ENCODE measurements around the gene GKN2.

DNA sequence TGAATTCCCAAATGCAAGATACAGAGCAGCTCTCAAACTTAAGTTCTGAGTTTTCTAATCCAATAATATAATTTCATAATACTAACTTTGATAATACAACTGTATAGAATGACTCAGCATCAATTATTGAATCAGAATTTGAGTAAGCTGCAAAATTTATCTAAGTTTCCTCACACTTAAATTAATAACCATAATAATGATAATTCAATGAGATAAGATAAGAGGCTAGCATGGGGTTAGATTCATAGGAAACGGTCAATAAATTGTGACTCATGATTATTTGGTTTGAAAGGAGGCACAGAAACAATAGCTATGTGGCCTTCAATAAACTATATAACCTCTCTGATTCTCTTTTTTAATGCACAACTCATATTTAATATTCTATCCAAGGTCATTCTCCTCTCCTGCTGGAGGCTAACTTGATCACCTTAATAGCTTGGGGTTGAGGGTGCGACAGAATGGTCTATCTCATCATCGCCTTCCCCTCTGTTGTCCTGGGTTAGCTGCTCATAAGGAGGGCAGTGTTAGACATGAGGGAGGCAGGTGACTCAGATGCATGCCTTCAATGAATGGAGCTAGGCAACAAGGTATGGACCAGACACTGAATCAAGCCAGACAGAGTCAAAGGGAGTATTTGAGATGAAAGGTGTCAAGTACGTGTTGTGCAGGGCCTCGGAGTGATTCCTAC lies 45.3 kb downstream of the GKN2 start:
- TF ChIP-seq, protein P1, sequence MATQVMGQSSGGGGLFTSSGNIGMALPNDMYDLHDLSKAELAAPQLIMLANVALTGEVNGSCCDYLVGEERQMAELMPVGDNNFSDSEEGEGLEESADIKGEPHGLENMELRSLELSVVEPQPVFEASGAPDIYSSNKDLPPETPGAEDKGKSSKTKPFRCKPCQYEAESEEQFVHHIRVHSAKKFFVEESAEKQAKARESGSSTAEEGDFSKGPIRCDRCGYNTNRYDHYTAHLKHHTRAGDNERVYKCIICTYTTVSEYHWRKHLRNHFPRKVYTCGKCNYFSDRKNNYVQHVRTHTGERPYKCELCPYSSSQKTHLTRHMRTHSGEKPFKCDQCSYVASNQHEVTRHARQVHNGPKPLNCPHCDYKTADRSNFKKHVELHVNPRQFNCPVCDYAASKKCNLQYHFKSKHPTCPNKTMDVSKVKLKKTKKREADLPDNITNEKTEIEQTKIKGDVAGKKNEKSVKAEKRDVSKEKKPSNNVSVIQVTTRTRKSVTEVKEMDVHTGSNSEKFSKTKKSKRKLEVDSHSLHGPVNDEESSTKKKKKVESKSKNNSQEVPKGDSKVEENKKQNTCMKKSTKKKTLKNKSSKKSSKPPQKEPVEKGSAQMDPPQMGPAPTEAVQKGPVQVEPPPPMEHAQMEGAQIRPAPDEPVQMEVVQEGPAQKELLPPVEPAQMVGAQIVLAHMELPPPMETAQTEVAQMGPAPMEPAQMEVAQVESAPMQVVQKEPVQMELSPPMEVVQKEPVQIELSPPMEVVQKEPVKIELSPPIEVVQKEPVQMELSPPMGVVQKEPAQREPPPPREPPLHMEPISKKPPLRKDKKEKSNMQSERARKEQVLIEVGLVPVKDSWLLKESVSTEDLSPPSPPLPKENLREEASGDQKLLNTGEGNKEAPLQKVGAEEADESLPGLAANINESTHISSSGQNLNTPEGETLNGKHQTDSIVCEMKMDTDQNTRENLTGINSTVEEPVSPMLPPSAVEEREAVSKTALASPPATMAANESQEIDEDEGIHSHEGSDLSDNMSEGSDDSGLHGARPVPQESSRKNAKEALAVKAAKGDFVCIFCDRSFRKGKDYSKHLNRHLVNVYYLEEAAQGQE (IDR thresholded peaks at IDR 0.05; ENCODE audit: borderline replicate concordance): no peak
- no peak for TF ChIP-seq TAF1 (IDR thresholded peaks at IDR 0.05; ENCODE audit: low read depth)

Measured in neural cell (in vitro differentiated cells).